Astrocyte (in vitro differentiated cells and primary cell): Measurements from ENCODE around the gene ARHGAP6. TPM values are rescaled to one million over a fixed set of nuclear protein-coding genes. Genes with fewer than 3 reads are reported as not detected.

Experiments used
- DNase-seq: peaks from one replicate; pipeline ENCODE4 v3.0.0-alpha.2; 2010; ENCODE audit warnings: low read depth
- FAIRE-seq: peaks from 2 replicates; lab custom pipeline; 2011; peaks lifted over from hg19 to GRCh38; lab: Jason Lieb, UNC
- H2AFZ ChIP-seq: 2 replicates; pipeline ENCODE4 v1.6.0; 2012; ENCODE audit warnings: low read depth, low read length, inconsistent platforms
- H3K27ac ChIP-seq: 2 replicates; pipeline ENCODE4 v1.5.1; 2011; ENCODE audit warnings: low read depth, low read length, inconsistent platforms
- H3K27me3 ChIP-seq: 2 replicates; pipeline ENCODE4 v1.6.0; 2011; ENCODE audit warnings: low read length, inconsistent platforms; ENCODE audit not compliant: insufficient read depth
- H3K36me3 ChIP-seq: 2 replicates; pipeline ENCODE4 v1.5.1; 2011; ENCODE audit warnings: low read length, inconsistent platforms; ENCODE audit not compliant: insufficient read depth
- H3K4me1 ChIP-seq: 2 replicates; pipeline ENCODE4 v1.5.1; 2011; ENCODE audit warnings: low read length, inconsistent platforms; ENCODE audit not compliant: insufficient read depth
- H3K4me2 ChIP-seq: 2 replicates; pipeline ENCODE4 v1.6.0; 2012; ENCODE audit warnings: low read length, inconsistent platforms
- H3K4me3 ChIP-seq: 2 replicates; pipeline ENCODE4 v1.5.1; 2011; ENCODE audit warnings: low read depth, mild to moderate bottlenecking, low read length, inconsistent platforms; ENCODE audit not compliant: insufficient read depth
- H3K79me2 ChIP-seq: 2 replicates; pipeline ENCODE4 v1.6.0; 2012; ENCODE audit warnings: mild to moderate bottlenecking, low read length, inconsistent platforms; ENCODE audit not compliant: insufficient read depth
- H3K9ac ChIP-seq: 2 replicates; pipeline ENCODE4 v1.6.0; 2012; ENCODE audit warnings: mild to moderate bottlenecking, low read length, inconsistent platforms
- H3K9me3 ChIP-seq: 2 replicates; pipeline ENCODE4 v1.5.1; 2012; ENCODE audit warnings: low read depth, mild to moderate bottlenecking, low read length, inconsistent platforms; ENCODE audit not compliant: insufficient read depth
- H4K20me1 ChIP-seq: 2 replicates; pipeline ENCODE4 v1.6.0; 2012; ENCODE audit warnings: low read length, inconsistent platforms; ENCODE audit not compliant: insufficient read depth
- H3K27ac Mint-ChIP-seq: one replicate; pipeline ENCODE4 v1.8.0; 2021; ENCODE audit warnings: mild to moderate bottlenecking, mixed read lengths; ENCODE audit not compliant: unreplicated experiment
- H3K27me3 Mint-ChIP-seq: one replicate; pipeline ENCODE4 v1.8.0; 2021; ENCODE audit warnings: low read depth, mixed read lengths; ENCODE audit not compliant: unreplicated experiment
- H3K36me3 Mint-ChIP-seq: one replicate; pipeline ENCODE4 v1.8.0; 2021; ENCODE audit warnings: low read depth, mixed read lengths; ENCODE audit not compliant: unreplicated experiment
- H3K4me1 Mint-ChIP-seq: one replicate; pipeline ENCODE4 v1.8.0; 2021; ENCODE audit warnings: low read depth, mixed read lengths; ENCODE audit not compliant: unreplicated experiment
- H3K4me3 Mint-ChIP-seq: one replicate; pipeline ENCODE4 v1.8.0; 2021; ENCODE audit warnings: mild to moderate bottlenecking, moderate library complexity, mixed read lengths; ENCODE audit not compliant: unreplicated experiment
- H3K9me3 Mint-ChIP-seq: one replicate; pipeline ENCODE4 v1.8.0; 2021; ENCODE audit warnings: mild to moderate bottlenecking, mixed read lengths; ENCODE audit not compliant: unreplicated experiment
- EZH2 ChIP-seq: IDR thresholded peaks from 2 replicates; pipeline ENCODE4 v1.6.1; 2012; ENCODE audit warnings: mild to moderate bottlenecking, low read length, inconsistent platforms; ENCODE audit not compliant: insufficient read depth
- total RNA-seq: library from RNA; stranded (reverse); gene quantifications from 2 replicates; pipeline ENCODE4 v1.2.1, GENCODE V29; 2021
- TF ChIP-seq, protein P1 (sequence below): IDR thresholded peaks from 2 replicates; pipeline ENCODE4 v1.5.1; 2011; ENCODE audit warnings: low read depth, mild to moderate bottlenecking, inconsistent platforms, low read length, moderate library complexity; ENCODE audit not compliant: insufficient read depth

Gene ARHGAP6
- total RNA-seq, 1 donor from 2014 or later, result 0.30 TPM

DNA sequence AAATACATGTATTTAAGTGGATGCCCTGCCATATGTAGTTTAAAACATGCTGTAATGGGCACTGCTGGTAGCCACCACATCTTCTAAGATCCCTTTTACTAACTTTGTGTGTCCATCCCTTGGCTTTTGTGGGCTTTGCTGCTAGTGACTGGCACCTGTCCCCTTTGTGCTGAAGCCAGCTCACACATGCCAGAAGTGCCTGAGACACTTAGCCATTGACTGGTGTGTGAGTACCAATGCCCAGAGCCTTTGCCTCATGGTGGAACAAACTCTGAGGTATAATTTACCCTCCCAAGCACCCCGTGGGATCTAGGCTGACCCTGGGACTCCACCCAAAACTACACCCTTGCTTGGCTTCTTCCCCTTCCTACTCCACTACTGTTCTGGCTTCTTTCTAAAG is 33.0 kb downstream of the ARHGAP6 start:
- H3K27me3 Mint-ChIP-seq, result no peaks in the 10 kb centered on the region
- no peaks in the 10 kb centered on the region for H3K36me3 ChIP-seq
- TF ChIP-seq, protein P1, sequence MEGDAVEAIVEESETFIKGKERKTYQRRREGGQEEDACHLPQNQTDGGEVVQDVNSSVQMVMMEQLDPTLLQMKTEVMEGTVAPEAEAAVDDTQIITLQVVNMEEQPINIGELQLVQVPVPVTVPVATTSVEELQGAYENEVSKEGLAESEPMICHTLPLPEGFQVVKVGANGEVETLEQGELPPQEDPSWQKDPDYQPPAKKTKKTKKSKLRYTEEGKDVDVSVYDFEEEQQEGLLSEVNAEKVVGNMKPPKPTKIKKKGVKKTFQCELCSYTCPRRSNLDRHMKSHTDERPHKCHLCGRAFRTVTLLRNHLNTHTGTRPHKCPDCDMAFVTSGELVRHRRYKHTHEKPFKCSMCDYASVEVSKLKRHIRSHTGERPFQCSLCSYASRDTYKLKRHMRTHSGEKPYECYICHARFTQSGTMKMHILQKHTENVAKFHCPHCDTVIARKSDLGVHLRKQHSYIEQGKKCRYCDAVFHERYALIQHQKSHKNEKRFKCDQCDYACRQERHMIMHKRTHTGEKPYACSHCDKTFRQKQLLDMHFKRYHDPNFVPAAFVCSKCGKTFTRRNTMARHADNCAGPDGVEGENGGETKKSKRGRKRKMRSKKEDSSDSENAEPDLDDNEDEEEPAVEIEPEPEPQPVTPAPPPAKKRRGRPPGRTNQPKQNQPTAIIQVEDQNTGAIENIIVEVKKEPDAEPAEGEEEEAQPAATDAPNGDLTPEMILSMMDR, result no peak
- TF ChIP-seq EZH2, result no peak
- H3K79me2 ChIP-seq, result no peaks in the 10 kb centered on the region
- H3K4me1 ChIP-seq, result no peaks in the 10 kb centered on the region
- H3K4me1 Mint-ChIP-seq, result no peaks in the 10 kb centered on the region
- no peak overlapping the region for H3K27ac Mint-ChIP-seq
- no peaks in the 10 kb centered on the region for H4K20me1 ChIP-seq
- no peaks in the 10 kb centered on the region for H3K27me3 ChIP-seq
- no peaks in the 10 kb centered on the region for H3K9me3 ChIP-seq
- no peak overlapping the region for H3K4me2 ChIP-seq
- H3K4me3 ChIP-seq, result no peak overlapping the region
- FAIRE-seq, result no peak
- DNase-seq, result no peak
- no peak overlapping the region for H3K9ac ChIP-seq
- no peaks in the 10 kb centered on the region for H3K9me3 Mint-ChIP-seq
- H3K27ac ChIP-seq, result no peak overlapping the region
- no peak overlapping the region for H2AFZ ChIP-seq
- H3K4me3 Mint-ChIP-seq, result no peak overlapping the region
- no peaks in the 10 kb centered on the region for H3K36me3 Mint-ChIP-seq

DNA sequence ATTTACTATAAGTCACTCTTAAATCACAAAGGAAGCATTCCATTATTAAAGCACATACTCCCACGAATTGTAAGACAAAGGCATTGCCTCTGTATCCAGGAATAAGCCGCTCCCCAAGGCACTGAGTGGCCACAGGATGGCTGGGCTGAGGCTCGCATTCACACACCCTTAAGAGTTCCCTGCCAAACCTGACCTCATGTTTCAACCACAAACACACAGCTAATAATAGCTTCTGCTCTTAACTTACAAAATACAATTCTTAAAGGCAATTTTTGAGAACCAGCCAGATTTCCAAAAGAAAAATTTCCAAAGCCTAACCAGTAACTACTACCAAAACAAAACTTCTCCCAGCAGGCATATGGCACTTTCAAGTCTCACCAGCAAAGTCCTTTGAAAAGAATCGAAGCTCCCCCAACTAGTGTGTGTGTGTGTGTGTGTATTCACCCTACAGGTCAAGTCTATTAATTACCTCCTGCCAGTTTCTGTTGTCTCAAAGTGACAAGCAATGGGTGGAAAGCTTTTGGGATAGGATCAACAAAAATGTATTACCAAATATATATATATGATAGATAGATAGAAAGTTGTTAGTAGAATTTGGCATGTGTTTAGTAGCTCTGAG is 36.0 kb downstream of the ARHGAP6 start:
- Mint-ChIP-seq H3K9me3 (no peaks in the 10 kb centered on the region), H3K27me3 (no peaks in the 10 kb centered on the region), H3K27ac (peak overlapping the region; percentile 20), H3K36me3 (no peaks in the 10 kb centered on the region), H3K4me1 (no peaks in the 10 kb centered on the region), H3K4me3 (no peak overlapping the region)
- TF ChIP-seq EZH2, result no peak
- TF ChIP-seq, protein P1, result no peak
- Histone ChIP-seq H4K20me1 (no peaks in the 10 kb centered on the region), H3K36me3 (no peaks in the 10 kb centered on the region), H3K79me2 (no peaks in the 10 kb centered on the region), H3K9ac (no peak overlapping the region), H3K9me3 (no peaks in the 10 kb centered on the region), H3K4me3 (no peak overlapping the region), H3K27me3 (no peaks in the 10 kb centered on the region), H3K4me1 (no peaks in the 10 kb centered on the region), H2AFZ (no peak overlapping the region), H3K27ac (no peak overlapping the region), H3K4me2 (no peak overlapping the region)
- DNase-seq, result peak; percentile 87
- FAIRE-seq, result no peak

DNA sequence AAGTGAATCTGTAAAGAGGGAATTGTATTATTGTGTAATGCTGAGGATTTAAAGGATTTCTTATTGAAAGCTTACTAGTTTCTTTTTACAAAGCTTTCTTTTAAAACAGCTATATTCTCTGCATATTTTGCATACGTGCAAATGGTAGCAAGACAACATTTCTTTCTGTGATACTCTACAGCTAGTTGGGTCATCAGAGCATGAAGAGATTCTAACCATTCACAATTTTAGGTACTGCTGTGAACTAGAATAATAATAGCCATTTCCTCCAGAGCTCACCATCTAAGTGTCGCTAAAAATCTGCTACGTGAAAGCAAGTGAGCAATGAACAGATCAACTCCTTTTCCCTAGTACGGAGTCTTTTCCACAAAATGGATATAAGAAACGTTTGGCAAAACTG is 37.3 kb downstream of the ARHGAP6 start:
- Mint-ChIP-seq H3K27me3 (no peaks in the 10 kb centered on the region), H3K9me3 (no peaks in the 10 kb centered on the region), H3K36me3 (no peaks in the 10 kb centered on the region), H3K27ac (no peak overlapping the region), H3K4me3 (no peak overlapping the region), H3K4me1 (no peaks in the 10 kb centered on the region)
- H3K79me2 ChIP-seq, result no peaks in the 10 kb centered on the region
- TF ChIP-seq EZH2, result no peak
- TF ChIP-seq, protein P1, result no peak
- no peak overlapping the region for H3K4me3 ChIP-seq
- no peaks in the 10 kb centered on the region for H4K20me1 ChIP-seq
- H3K4me1 ChIP-seq, result no peaks in the 10 kb centered on the region
- H3K36me3 ChIP-seq, result no peaks in the 10 kb centered on the region
- no peak overlapping the region for H2AFZ ChIP-seq
- DNase-seq (no peak), FAIRE-seq (peak; percentile 87)
- H3K27me3 ChIP-seq, result no peaks in the 10 kb centered on the region
- H3K27ac ChIP-seq, result no peak overlapping the region
- no peaks in the 10 kb centered on the region for H3K9me3 ChIP-seq
- no peak overlapping the region for H3K4me2 ChIP-seq
- no peak overlapping the region for H3K9ac ChIP-seq
